ENCODE measurements around the gene GALNT2. TPM values are rescaled to one million over a fixed set of nuclear protein-coding genes. Genes with fewer than 3 reads are reported as not detected.
A peak's percentile ranks its signal among the peaks of the same experiment; 100 is the strongest.

Gene GALNT2
- total RNA-seq, 3 donors from 2014 or later = 83.9 to 101 (median 89.1) TPM

DNA sequence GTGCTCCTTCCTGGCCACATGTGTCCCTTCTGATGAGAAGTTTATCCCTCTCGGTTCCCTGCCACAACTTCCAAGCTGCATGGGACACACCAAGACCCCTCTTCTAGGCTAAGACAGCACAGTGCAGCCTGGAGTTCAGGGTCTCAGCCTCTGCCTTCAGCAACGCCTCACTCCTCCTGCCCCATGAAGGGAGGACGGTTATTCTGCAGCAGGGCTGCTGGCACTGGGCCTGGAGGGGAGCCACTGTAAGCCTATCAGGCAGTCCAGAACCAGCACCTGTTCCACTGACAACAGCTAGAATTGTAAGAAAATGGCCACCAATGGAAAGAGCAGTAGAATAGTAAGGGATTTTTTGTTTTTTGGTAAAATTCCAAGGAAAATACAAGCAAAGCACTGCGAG, 72.3 kb downstream of the GALNT2 start:
- H3K36me3 Mint-ChIP-seq (ENCODE audit: insufficient read depth) = peaks cover 6% of the 10 kb centered on the region
- no peaks in the 10 kb centered on the region for H3K27me3 Mint-ChIP-seq (ENCODE audit: low read depth)
- no peak for DNase-seq
- ATAC-seq = no peak
- no peak overlapping the region for H3K4me3 Mint-ChIP-seq
- H3K4me1 Mint-ChIP-seq (ENCODE audit: low read depth) = peaks cover 26% of the 10 kb centered on the region
- no peaks in the 10 kb centered on the region for H3K9me3 Mint-ChIP-seq

DNA sequence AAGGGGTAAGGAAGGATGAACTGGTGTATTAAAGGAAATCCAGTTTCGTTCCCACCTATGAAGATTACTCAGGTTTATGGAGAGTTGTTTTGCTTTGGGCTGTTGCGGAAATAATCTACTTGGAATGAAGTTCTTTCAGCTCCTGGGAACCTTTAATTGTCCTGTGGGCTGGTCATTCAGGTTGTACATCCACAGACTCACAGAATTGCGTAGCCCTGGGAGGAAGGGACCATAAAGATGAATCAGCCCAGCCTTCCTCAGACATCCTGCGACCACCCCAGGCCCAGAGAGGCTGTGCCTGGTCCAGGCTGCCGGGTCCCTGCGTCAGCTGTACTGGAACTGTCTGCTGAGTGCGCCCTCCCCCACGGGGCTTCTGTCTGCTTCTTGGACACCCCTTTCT, 72.7 kb downstream of the GALNT2 start:
- no peaks in the 10 kb centered on the region for H3K9me3 Mint-ChIP-seq
- DNase-seq (no peak), ATAC-seq (no peak)
- peaks cover 27% of the 10 kb centered on the region for H3K4me1 Mint-ChIP-seq (ENCODE audit: low read depth)
- no peak overlapping the region for H3K4me3 Mint-ChIP-seq
- no peaks in the 10 kb centered on the region for H3K27me3 Mint-ChIP-seq (ENCODE audit: low read depth)
- H3K36me3 Mint-ChIP-seq (ENCODE audit: insufficient read depth) = peaks cover 6% of the 10 kb centered on the region

DNA sequence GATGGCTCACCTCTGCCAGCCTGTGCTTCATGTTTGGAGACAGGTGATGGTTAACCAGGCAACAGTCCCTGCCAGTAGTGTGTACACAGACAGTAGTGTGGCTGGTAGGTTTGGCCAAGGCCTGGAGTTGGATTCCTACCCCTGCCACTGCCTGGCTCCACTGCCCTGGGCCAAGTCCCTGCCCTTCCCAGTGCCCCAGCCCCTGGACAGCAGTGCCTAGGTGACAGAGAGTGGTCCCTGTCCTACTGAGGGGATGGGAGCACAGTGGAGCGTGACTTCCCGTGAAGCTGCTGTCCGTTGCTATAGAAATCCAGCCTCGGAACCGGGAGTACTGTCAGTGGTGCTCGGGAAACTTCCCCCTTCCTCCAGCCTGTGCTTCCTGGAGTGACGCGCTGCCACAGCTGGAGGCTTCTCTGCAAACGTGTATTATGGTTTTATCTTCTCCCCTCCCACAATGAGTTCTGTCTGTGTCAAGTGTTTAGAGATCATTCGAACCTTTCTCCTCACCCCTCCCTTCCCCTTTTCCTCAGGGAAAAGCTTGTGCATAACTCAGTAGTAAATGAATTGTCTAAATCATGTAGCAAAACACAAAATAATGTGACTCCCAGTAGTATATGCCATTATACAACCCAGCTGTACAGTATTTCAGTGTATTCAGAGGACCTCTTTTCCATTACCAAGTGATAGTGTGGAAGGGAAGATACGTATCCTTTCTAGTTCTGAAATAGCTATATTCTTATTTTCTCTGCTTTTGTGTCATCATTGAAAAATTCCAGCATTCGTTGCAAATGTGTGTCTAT, 73.4 kb downstream of the GALNT2 start:
- no peak for ATAC-seq
- peaks cover 34% of the 10 kb centered on the region for H3K4me1 Mint-ChIP-seq (ENCODE audit: low read depth)
- H3K9me3 Mint-ChIP-seq = no peaks in the 10 kb centered on the region
- DNase-seq = no peak
- H3K4me3 Mint-ChIP-seq = no peak overlapping the region
- no peaks in the 10 kb centered on the region for H3K27me3 Mint-ChIP-seq (ENCODE audit: low read depth)
- H3K36me3 Mint-ChIP-seq (ENCODE audit: insufficient read depth) = peaks cover 6% of the 10 kb centered on the region

DNA sequence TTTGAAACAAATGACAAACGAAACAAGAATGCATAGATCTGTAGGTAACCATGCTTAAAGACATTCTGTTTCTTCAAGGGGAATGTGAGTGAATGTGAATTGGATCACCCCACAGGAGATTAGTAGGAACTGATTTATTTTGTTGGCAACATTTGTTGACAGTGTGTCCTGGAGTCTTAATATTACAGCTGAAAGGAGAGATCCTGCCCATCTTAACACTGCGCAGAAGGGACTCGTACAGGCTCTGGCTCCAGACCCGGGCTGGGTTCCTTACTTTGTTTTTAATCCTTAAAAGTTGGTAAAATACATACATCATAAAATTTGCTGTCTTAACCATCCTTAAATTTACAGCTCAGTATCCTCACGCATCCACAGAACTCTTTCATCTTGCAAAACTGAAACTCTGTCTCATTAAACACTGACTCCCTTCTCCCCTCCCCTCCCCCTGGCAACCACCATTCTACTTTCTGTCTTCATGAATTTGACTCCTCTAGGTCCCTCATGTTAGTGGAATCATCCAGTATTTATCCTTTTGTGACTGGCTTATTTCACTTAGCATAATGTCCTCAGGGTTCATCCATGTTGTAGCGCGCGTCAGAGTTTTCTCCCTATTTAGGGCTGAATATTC, 74.1 kb downstream of the GALNT2 start:
- DNase-seq (no peak), ATAC-seq (peak; percentile 46 to 72)
- H3K4me1 Mint-ChIP-seq (ENCODE audit: low read depth) = peaks cover 41% of the 10 kb centered on the region
- H3K9me3 Mint-ChIP-seq = no peaks in the 10 kb centered on the region
- peaks cover 6% of the 10 kb centered on the region for H3K36me3 Mint-ChIP-seq (ENCODE audit: insufficient read depth)
- H3K27me3 Mint-ChIP-seq (ENCODE audit: low read depth) = no peaks in the 10 kb centered on the region
- H3K4me3 Mint-ChIP-seq = no peak overlapping the region

DNA sequence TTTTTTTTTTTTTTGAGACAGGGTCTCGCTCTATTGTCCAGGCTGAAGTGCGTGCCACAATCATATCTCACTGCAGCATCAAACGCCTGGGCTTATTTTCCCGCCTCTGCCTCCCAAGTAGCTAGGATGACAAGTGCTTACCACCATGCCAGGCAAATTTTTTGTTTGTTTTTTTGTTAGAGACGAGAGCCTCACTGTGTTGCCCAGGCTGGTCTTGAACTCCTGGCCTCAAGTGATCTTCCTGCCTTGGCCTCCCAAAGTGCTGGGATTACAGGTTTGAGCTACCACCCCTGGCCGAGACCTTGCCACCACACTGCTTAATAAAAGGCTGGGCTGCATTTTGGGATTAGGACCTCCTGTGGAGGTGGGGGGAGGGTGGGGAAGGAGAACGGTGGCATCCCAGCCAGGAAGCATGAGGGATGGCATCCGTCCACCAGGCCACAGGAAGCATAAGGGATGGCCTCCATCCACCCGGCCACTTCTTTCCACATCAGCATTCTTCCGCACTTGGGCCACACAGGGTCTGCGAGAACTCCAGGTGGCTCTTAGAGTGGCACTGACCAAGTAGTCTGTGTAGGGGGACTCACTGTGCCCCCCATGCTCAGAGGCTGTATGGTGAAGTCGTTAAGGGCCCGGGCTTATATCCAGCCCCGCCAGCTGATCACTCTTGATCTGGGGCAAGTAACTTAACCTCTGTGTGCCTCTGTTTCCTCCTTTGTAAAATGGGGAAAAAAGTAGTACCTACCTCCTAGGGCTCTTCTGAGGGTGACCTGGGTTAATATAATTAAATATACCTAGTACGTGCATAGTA, 75.0 kb downstream of the GALNT2 start:
- no peaks in the 10 kb centered on the region for H3K9me3 Mint-ChIP-seq
- DNase-seq = no peak
- peaks cover 6% of the 10 kb centered on the region for H3K36me3 Mint-ChIP-seq (ENCODE audit: insufficient read depth)
- peaks cover 49% of the 10 kb centered on the region for H3K4me1 Mint-ChIP-seq (ENCODE audit: low read depth)
- H3K27me3 Mint-ChIP-seq (ENCODE audit: low read depth) = no peaks in the 10 kb centered on the region
- ATAC-seq = no peak
- H3K4me3 Mint-ChIP-seq = no peak overlapping the region

DNA sequence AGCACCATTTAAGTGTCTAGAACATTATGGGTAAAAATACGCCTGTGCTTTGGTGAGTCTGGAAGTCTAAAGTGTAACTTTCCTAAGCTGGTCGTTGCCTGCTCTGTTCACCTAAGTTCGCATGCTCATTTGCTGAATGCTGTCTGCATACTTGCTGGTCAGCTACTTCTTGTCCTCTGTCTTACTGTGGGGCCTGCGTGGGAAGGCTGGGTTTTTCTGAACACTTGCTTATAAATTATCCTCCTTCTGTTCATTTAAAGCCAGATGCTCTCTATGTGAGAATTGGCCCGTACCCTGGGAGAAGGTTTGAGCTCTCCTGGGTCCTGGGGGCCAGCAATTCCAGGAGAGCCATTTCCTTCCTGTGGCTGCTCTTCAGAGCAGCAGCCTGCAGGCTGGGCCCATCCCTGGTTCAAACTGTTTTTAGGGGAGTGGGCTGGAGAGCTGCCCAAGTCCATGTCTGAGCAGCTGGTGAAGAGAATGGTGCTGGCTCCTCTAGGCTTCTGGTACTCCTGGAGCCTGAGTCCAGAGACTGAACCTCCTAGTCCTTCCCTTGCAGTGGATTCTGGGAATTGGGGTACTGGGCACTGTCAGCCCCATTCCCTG, 75.7 kb downstream of the GALNT2 start:
- peaks cover 56% of the 10 kb centered on the region for H3K4me1 Mint-ChIP-seq (ENCODE audit: low read depth)
- peaks cover 5% of the 10 kb centered on the region for H3K36me3 Mint-ChIP-seq (ENCODE audit: insufficient read depth)
- no peaks in the 10 kb centered on the region for H3K27me3 Mint-ChIP-seq (ENCODE audit: low read depth)
- H3K4me3 Mint-ChIP-seq = no peak overlapping the region
- no peaks in the 10 kb centered on the region for H3K9me3 Mint-ChIP-seq
- DNase-seq (no peak), ATAC-seq (no peak)

DNA sequence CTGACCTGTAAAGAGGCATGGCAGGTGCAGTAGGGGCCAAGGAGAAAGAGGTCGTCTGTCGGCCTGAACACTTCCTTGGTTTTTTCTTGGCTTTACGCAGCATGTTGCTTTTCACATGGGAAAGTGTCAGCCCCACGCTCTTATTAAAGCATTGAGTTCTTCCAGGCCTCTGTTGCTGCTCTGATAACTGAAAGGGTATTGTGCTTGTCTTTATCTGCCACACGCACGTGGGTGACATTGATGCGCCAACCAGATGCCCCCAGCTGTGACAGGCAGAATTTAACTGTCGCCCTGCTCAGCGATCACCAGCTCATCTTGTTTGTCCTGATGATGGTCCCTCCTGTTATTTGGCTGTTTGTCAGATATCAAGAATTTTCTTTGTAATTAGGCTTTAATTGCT, 76.5 kb downstream of the GALNT2 start:
- H3K4me3 Mint-ChIP-seq = no peak overlapping the region
- H3K9me3 Mint-ChIP-seq = no peaks in the 10 kb centered on the region
- no peak for DNase-seq
- H3K36me3 Mint-ChIP-seq (ENCODE audit: insufficient read depth) = peaks cover 3% of the 10 kb centered on the region
- no peaks in the 10 kb centered on the region for H3K27me3 Mint-ChIP-seq (ENCODE audit: low read depth)
- ATAC-seq = no peak
- H3K4me1 Mint-ChIP-seq (ENCODE audit: low read depth) = peaks cover 59% of the 10 kb centered on the region

DNA sequence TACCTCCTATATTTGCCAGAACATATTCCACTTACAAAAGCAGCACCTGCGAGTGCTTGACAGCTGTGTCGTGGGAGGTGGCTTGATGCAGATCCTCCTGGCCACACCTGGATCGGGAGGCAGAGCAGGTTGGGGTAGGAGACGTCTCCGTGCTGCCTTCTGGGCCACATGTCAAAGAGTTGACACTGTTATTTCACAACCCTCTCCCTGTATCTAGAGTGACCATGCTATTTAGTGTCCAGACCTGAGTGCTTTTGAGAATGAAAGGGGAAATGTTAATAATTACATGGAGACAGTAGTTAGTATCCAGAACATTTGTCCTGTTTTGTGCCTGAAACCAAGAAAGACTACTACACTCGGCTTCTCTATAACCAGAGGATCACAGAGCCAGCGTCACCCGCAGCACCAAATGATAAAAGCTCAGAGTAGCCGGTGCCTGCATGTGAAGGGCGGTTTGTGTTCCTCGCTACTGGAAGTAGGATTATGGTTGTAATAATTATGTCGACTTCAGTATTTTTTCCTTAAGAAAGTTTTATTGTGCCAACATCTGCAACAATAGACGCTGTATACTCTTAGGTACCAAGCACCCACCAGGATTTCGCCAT, 77.1 kb downstream of the GALNT2 start:
- H3K27me3 Mint-ChIP-seq (ENCODE audit: low read depth) = no peaks in the 10 kb centered on the region
- H3K4me1 Mint-ChIP-seq (ENCODE audit: low read depth) = peaks cover 59% of the 10 kb centered on the region
- H3K4me3 Mint-ChIP-seq = no peak overlapping the region
- H3K36me3 Mint-ChIP-seq (ENCODE audit: insufficient read depth) = peaks cover 3% of the 10 kb centered on the region
- no peak for ATAC-seq
- no peaks in the 10 kb centered on the region for H3K9me3 Mint-ChIP-seq
- no peak for DNase-seq

DNA sequence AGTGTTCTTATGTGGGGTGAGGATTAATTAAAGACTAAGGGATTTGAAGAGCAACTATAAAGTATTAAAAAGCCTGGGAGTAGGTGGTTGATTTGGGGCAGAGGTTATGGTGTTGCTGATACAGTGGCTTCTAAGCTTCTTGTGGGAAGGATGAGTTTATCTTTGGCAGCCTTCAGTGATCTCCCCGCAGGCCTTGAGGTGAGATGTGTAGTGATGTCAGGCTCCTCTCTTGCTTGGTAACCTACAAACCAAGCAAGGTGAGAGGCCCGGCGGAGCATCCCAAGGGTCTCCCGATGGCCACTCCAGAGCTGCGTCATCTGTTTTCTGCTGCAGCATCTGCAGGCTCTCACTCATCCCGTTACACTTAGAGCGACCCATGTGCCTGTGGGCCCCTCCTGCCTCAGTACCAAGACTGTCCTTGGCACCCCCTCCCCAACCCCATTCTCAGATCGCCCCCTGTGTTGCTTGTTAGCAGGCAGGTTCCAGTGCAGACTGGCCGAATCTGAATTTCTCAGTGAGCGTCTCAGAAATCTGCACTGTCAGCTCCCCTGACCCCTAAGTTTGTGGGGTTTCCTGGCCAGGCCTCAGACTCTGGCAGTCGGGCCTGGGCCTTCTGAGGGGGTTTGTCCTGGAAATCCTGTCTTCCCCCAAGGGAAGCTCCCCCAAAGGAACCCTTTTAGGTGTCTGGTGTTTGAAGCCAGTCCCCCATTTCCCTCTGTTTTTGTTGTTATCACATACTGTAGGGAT, 77.9 kb downstream of the GALNT2 start:
- DNase-seq = no peak
- H3K4me3 Mint-ChIP-seq = no peak overlapping the region
- no peaks in the 10 kb centered on the region for H3K9me3 Mint-ChIP-seq
- no peaks in the 10 kb centered on the region for H3K27me3 Mint-ChIP-seq (ENCODE audit: low read depth)
- H3K4me1 Mint-ChIP-seq (ENCODE audit: low read depth) = peaks cover 67% of the 10 kb centered on the region
- peaks cover 3% of the 10 kb centered on the region for H3K36me3 Mint-ChIP-seq (ENCODE audit: insufficient read depth)
- no peak for ATAC-seq

DNA sequence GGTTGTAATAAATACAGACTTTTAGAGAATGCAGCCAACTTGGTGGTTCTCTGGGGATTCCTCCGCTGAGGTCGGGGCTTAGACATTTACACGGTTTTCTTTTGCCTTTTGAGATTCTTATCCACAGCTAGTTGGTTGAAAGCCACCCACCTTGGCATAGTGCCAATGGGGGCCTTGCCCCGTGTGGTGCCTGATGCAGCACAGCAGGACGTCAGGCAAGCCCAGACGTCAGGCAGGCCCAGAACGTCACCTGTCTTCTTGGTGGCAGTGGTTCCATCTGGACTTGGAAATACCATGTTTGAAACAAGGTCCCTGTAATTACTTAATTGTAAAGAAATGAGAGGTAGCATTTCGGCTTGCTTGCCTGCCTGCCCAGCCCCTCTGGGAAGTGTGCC, 78.5 kb downstream of the GALNT2 start:
- no peaks in the 10 kb centered on the region for H3K27me3 Mint-ChIP-seq (ENCODE audit: low read depth)
- ATAC-seq = no peak

DNA sequence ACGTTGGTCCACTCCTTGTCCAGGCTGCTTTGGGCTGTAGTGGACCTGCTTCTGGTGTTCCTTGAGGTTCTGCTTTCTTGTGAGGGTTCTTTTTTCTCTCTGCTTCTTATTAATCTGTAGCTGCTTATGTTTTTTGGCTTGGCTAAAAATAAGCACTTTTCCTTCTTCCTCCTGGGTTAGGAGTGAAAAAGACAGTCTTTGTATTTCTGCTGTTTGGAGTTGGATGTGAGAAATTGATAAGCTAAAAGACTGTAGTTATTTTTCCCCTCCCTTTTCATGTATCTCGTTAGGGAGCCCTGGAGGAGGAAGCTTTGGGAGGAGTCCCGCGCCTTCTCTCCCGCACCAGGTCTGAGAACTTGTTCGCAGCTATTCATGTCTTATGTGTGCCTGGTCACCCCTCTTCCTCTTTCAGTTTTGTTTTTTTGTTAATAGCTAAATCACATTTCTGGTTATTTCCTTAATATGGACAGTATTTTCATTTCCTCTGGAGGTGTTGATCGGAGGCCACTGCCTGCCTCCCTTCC, 79.0 kb downstream of the GALNT2 start:
- no peak for ATAC-seq
- no peaks in the 10 kb centered on the region for H3K27me3 Mint-ChIP-seq (ENCODE audit: low read depth)
- H3K9me3 Mint-ChIP-seq = no peaks in the 10 kb centered on the region
- no peak for DNase-seq
- H3K36me3 Mint-ChIP-seq (ENCODE audit: insufficient read depth) = peaks cover 2% of the 10 kb centered on the region
- peak overlapping the region; percentile 3 for H3K4me3 Mint-ChIP-seq
- peaks cover 61% of the 10 kb centered on the region for H3K4me1 Mint-ChIP-seq (ENCODE audit: low read depth)

More for the DNA sequence above, 78.5 kb downstream of the GALNT2 start:
- peaks cover 66% of the 10 kb centered on the region for H3K4me1 Mint-ChIP-seq (ENCODE audit: low read depth)
- H3K36me3 Mint-ChIP-seq (ENCODE audit: insufficient read depth) = peaks cover 3% of the 10 kb centered on the region
- H3K9me3 Mint-ChIP-seq = no peaks in the 10 kb centered on the region
- H3K4me3 Mint-ChIP-seq = no peak overlapping the region
- DNase-seq = no peak

DNA sequence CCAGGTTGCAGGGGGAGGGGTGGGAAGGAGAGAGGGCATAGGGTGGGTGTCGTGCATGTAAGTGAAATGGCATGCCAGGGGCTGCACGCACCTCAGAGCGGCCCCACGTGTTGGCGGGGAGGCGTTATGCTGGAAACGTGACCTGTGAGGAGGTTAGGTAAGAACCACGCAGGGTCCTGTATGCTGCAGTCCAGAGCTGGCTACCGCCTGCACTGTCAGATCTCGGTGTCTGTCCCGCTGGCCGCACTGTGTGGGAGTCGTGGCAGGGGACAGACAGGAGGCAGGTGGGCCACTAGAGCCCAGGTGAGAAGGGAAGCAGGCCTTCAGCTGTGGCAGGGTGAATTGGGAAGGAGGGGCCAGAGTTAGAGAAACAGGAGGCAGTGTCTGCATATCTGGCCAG, 79.7 kb downstream of the GALNT2 start:
- Mint-ChIP-seq H3K9me3 (no peaks in the 10 kb centered on the region), H3K4me3 (no peak overlapping the region), H3K4me1 (ENCODE audit: low read depth) (peaks cover 57% of the 10 kb centered on the region), H3K36me3 (ENCODE audit: insufficient read depth) (peaks cover 2% of the 10 kb centered on the region), H3K27me3 (ENCODE audit: low read depth) (no peaks in the 10 kb centered on the region)
- ATAC-seq (no peak), DNase-seq (no peak)

Data from activated T-cell treated with anti-CD3 and anti-CD28 coated beads, Interleukin-2, amount 50 U/mL, for 4 hours (primary cell).